ENCODE results near the gene ABCA3. TPM values are rescaled to one million over a fixed set of nuclear protein-coding genes. Genes with fewer than 3 reads are reported as not detected.

ABCA3 gene
- total RNA-seq, 1 experiment from 2014 or later, result 58.4 TPM

DNA sequence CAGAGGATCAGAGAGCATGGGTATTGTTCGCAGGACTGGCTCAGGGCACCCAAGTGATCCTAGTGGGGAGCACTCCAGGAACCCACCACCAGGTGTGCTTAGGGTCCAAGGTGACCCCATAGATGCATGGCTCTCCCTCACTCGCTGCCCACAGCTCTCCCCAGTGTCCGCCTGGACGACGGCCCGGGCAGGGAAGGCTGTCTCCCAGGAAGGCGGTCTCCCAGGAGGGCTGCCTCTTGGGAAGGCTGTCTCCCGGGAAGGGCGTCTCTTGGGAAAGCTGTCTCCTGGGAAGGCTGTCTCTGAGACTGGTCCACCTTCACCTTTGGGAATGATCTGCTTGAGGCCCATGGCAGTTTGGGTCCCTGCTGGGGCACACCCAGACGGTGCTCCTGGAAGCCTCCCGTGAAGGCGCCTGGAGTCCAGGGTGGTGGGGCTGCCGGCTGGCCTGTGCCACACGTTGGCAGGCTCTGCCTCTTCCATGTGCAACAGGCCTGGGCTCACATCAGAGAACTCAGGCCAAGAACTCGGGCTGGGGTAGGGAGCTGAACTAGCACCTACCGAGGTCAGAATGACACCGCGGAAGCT lies 94.1 kb downstream of the ABCA3 start:
- Histone ChIP-seq H3K9me3 (ENCODE audit: control insufficient read depth, insufficient read depth, low read depth, low read length) (no peaks in the 10 kb centered on the region), H3K27ac (ENCODE audit: low read length) (no peak overlapping the region), H3K4me3 (ENCODE audit: low read depth in 2 of 2, low read length in 2 of 2) (no peak overlapping the region), H3K4me1 (ENCODE audit: control insufficient read depth, insufficient read depth, low read length) (0 out of 2 replicates have a peak, but pooled peaks cover 4% of the 10 kb centered on the region), H3K27me3 (ENCODE audit: control insufficient read depth, insufficient read depth, low read length) (no peaks in the 10 kb centered on the region), H3K36me3 (ENCODE audit: control insufficient read depth, insufficient read depth, low read length) (peaks cover 2% of the 10 kb centered on the region)
- intact Hi-C loops (cut with micrococcal nuclease; ENCODE audit: unreplicated experiment), result no loop called here
- no TSS peak for BruUV-seq (replicated peaks)
- in situ Hi-C loops (cut with HindIII; ENCODE audit: low pct_unique_long_range_greater_than_20kb, low sequenced_read_pairs), result no loop called here
- ChIA-PET POLR2A (interaction anchor here (1.1 kb wide), 1 partner anchor 8 kb away, joined by 4 read pairs; no protein-coding TSS in a partner anchor), CTCF (no interaction called here)
- no peak for DNase-seq (ENCODE audit: low read depth, low spot score)
- no peak for ATAC-seq
- no peak for TF ChIP-seq CTCF (IDR thresholded peaks at IDR 0.05)
- no peak for TF ChIP-seq TCF7L2 (IDR thresholded peaks at IDR 0.05; ENCODE audit: low read depth, low read length)
- TF ChIP-seq POLR2AphosphoS5 (IDR thresholded peaks at IDR 0.05; ENCODE audit: low read depth, low read length), result no peak

DNA sequence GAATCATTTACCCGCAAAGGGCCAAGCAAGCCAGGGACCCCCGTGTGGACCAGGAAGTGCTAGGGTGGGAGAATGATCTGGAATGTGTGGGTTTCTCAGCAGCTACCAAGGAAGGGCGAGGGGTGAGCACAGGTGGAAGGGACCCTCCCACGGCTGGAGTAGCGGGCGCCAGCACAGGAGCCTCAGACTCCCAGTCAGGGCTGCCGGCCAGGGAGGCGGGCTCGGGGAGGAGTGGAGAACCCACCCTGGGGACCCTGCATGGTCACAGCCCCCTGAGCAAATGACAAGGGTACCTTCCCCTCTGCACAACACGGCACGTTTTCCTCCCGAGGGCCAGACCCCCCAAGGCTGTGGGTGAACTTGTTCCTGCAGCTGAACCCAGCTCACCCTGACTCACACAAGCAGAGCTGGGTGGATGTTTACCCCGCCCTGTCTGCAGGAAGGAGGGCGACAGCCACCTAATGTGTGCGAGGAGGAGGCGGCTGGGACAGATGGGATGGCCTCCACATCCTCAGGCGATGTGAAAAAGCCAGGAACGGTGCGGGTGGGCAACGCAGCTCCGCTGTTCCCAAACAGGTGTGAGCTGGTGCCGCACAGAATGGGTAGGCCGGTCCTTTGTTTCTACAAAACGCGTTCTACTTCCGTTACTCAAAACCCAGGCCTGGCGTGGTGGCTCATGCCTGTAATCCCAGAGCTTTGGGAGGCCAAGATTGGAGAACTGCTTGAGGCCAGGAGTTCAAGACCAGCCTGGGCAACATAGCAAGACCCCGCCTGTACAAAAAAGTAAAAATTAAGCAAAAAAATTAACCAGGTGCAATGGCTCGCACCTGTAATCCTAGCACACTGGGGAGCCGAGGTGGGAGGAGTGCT lies 95.4 kb downstream of the ABCA3 start:
- H3K9me3 ChIP-seq (ENCODE audit: control insufficient read depth, insufficient read depth, low read depth, low read length), result no peaks in the 10 kb centered on the region
- 0 out of 2 replicates have a peak, but pooled peaks cover 3% of the 10 kb centered on the region for H3K4me1 ChIP-seq (ENCODE audit: control insufficient read depth, insufficient read depth, low read length)
- TF ChIP-seq REST (IDR thresholded peaks at IDR 0.05; ENCODE audit: insufficient read depth in 1 of 2, low read depth in 2 of 2, low read length in 1 of 2) (no peak), SIN3A (IDR thresholded peaks at IDR 0.05; ENCODE audit: borderline replicate concordance, insufficient read depth, low read depth, low read length) (no peak), POLR2AphosphoS5 (IDR thresholded peaks at IDR 0.05; ENCODE audit: low read depth, low read length) (no peak), CTCF (IDR thresholded peaks at IDR 0.05) (no peak), TCF7L2 (IDR thresholded peaks at IDR 0.05; ENCODE audit: low read depth, low read length) (no peak)
- H3K4me3 ChIP-seq (ENCODE audit: low read depth in 2 of 2, low read length in 2 of 2), result no peak overlapping the region
- ATAC-seq (no peak), DNase-seq (ENCODE audit: low read depth, low spot score) (no peak)
- intact Hi-C loops (cut with micrococcal nuclease; ENCODE audit: unreplicated experiment), result no loop called here
- in situ Hi-C loops (cut with HindIII; ENCODE audit: low pct_unique_long_range_greater_than_20kb, low sequenced_read_pairs), result no loop called here
- peaks cover 2% of the 10 kb centered on the region for H3K36me3 ChIP-seq (ENCODE audit: control insufficient read depth, insufficient read depth, low read length)
- no peak overlapping the region for H3K27ac ChIP-seq (ENCODE audit: low read length)
- no TSS peak for BruUV-seq (replicated peaks)
- POLR2A ChIA-PET, result no interaction called here
- no peaks in the 10 kb centered on the region for H3K27me3 ChIP-seq (ENCODE audit: control insufficient read depth, insufficient read depth, low read length)
- CTCF ChIA-PET, result no interaction called here
